Caki2 (cell line): ENCODE measurements around the gene TRIM50. TPM values are rescaled to one million over a fixed set of nuclear protein-coding genes. Genes with fewer than 3 reads are reported as not detected.
"Not testable (repeated sequence)": the region's sequence is repeated elsewhere in the genome, so short reads cannot be mapped to it uniquely, and the experiment has no call there.

ENCODE experiments used
- DNase-seq: peaks from one replicate; pipeline ENCODE4 v3.0.0-alpha.2; 2015; ENCODE audit warnings: low read depth
- in situ Hi-C: cut with HindIII; loops from 2 replicates; pipeline ENCODE4 v1.10.0; 2016; ENCODE audit warnings: low sequenced_read_pairs, low pct_unique_long_range_greater_than_20kb, mixed read lengths
- total RNA-seq: library from RNA; depleted of rRNA; stranded (reverse); fragments of >200 nt; shearing (Covaris generic); gene quantifications from 2 replicates; pipeline ENCODE4 v1.2.3, GENCODE V29; 2014; ENCODE audit warnings: low replicate concordance

TRIM50 gene
- total RNA-seq, 1 experiment from 2014 or later = not detected

- in situ Hi-C loops = no loop called here
- no peak for DNase-seq
Observed at GRCh38 chr7:73352784-73353183, 24.9 kb upstream of the TRIM50 start.

DNA sequence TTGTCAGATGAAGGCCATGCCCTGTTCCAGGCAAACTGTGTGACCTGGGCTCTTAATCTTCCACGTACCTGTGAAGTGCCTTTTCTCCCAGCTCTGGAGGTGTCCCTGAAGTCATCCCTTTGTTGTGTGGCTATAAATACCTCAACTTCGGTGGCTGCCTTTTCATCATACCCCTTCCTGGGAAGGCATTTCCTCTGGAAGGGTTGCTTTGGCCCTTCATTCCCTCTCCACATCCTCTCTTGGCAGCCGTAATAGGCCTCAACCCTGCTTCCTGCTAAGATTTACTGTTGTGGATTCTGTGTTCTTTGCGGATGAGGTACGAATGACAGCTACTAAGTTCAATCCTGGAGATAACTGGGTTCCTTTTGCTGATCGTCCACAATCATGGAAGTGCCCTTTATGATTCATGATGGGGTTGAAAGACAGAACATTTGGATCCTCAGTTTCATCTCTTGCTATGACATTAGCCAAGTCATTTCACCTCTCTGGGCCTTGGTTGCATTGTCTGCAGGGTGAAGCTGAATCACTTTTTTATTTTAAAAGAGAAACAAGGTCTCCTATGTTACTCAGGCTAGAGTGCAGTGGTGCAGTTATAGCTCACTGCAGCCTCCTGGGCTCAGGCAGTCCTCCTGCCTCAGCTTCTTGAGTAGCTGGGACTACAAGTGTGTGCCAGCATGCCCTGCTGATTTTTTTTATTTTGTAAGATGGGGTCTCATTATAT is 23.7 kb upstream of the TRIM50 start:
- in situ Hi-C loops = no loop called here

DNA sequence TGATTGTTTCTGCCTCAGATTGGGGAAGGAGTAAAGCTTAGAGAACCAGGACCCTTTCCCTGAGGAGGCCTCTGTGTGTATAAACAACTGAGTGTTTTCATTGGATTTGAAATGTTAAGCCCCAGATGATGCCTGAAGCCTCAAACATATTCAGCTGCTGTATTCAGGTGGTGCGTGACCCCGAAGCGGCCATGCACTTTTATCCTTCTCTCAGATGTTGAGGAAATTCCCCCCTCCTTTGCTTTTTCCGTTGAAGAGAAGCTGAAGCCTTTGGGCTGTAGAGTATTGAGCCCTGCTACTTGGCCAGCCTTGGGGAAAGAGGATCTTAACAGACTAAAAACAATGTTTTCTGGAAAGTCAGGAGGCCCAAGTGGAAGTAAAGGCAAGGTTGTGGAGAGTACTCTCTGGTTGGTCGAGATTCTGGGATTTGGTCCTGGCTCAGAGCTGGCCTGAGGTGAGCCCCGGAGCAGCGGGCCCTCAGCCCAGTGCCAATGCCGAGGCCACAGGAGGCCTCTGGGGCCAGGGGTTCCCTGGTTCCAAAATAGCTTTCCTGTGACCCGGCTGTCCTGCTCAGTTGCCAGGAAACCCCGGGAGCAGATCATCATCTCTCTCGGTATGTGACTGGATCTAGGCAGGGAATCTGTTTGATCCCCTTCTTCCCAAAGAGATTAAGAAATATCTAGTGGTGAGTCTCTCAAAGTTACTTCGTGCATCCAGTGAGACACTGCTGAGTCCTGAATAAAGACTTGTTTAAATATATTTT is 22.6 kb upstream of the TRIM50 start:
- no peak for DNase-seq
- in situ Hi-C loops = no loop called here

More for the DNA sequence above, 23.7 kb upstream of the TRIM50 start:
- DNase-seq = no peak

DNA sequence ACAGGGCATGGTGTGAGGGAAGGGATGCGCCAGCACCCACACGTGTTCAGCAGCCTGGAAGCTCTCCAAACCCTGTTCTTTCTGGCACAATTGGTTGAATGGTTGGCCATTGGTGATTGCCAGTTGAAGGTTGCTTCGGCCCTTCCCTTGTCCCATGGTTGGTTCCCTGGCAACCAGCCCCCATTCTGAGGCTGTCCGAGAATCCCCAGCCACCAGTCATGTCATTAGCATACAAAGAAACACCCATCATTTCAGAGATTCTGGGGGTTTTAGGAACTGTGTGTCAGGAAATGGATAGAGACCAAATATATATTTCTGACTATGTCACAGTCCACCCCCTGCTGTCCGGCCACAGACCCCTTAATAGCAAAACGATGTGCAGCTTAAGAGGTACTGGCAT is 21.9 kb upstream of the TRIM50 start:
- no peak for DNase-seq
- in situ Hi-C loops = no loop called here

DNA sequence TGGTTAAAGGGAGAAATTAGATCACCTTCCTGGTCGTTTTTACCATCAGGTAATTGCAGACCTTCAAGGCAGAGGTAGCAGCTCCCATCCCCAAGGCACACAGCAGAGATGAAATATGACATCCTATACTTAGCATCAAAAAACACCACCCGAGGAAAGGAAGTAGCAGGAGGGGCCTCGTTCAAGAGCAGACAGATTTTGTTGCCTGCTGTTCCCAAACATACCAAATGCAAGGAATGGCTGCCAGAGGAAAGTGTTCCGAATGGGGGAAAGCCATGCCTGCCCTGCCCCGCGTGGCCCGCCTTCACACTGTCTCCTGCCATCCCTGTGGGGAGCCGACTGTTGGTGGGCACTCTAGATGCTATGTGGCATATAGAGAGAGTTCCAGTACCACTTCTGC is 18.1 kb upstream of the TRIM50 start:
- in situ Hi-C loops = no loop called here
- no peak for DNase-seq

DNA sequence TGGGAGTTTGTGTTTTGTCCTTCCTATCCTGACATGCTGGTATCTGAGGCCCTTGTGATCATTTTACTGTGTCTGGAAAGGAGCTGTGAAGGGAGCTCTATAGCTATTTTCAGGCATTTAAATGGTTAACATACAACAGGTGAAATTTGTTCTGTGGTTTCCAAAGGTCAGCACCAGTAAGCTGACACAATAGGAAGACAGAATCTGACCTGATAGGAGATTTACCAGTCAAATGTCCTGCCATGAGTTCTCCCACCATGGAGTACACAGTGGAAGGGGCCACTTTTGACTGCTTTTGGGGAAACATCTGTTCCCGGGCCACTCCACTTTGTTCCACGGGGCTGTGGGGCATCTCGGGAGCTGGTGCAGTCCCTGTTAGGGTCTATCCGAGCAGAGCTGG is 17.7 kb upstream of the TRIM50 start:
- no peak for DNase-seq
- in situ Hi-C loops = no loop called here

DNA sequence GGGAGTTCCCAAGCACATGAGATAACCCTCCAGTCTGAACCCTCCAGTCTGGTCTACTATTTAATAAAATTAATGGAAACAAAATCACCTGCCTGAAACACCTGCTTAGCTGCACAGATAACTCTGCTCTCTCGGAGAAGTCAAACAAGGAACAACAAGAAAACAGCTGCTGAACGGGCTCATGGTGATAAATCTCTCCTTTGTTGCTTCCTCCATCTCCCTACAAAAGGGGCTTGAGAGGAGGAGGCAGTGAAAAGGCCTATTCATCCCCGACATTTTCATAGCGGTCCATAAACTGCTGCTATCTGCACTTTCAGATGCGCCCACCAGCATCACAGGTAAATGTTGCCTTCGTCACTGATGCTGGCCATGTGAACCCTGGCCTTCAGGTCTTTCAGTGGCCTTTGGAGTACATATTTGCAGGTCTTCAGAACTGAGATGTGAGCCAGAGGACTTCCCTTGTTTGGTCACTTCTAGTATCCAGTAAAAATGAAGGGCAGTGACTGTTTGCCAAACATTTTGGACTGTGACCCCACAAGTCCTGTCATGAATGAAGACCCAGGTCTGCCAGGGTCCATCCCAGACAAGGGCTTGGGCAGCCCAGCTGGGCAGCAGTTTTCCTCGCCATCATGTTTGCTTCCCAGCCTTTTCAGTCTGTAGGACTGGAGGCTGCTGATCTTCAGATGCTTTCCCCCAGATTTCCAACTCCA is 15.9 kb upstream of the TRIM50 start:
- DNase-seq = no peak
- in situ Hi-C loops = no loop called here

DNA sequence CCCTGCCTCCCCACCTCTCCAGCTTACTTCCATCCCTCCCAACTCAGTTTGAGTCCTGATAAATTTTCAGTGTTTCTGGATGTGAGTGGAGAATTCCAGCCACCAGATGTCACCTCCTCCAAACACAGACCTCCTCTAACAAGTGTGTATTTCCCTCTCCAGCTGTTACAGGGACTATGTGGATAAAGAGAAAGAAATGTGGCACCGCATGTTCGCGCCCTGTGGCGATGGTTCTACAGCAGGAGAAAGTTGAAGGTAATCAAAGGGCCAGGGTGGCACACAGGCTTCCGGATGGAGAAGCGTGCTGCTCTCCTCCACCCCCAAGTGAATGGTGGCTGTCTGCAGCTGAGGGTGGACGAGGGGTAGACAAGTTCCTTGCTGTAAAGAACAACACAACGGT is 14.8 kb upstream of the TRIM50 start:
- DNase-seq = peak; percentile 32
- in situ Hi-C loops = no loop called here

DNA sequence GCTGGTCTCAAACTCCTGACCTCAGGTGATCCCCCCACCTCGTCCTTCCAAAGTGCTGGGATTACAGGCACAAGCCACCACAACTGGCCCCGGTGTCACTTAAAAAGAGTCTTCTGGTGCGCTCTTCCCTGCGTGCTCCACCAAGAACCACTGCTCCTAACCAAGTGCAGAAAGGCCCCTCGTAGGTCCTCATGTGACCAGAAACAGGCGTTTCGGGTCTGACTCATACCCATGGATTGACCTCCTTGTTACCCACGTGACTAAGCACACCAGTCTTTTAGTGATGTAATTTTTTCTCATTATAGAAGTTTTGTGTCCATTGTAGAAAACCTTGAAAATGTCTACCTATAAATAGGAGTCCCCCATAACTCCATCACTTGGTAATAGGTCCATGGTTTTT is 14.0 kb upstream of the TRIM50 start:
- in situ Hi-C loops = no loop called here
- DNase-seq = peak; percentile 22

- in situ Hi-C loops = no loop called here
- DNase-seq = no peak
Observed at GRCh38 chr7:73340514-73340913, 12.6 kb upstream of the TRIM50 start.

DNA sequence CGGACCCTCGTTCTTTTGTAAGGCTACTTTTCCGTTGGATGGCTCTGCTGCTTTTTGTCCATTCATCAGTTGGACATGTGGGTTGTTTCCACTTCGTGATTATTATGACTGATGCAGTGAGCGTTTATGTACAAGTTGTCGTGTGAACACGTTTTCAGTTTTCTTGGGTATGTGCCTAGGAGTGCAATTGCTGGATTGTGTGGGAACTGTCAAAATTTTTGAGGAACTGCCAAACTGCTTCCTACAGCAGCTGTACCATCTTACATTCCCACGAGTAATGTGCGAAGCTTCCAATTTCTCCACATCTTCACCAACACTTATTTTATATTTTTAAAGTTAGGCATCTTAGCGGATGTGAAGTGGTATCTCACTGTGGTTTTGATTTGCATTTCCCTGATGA is 10.4 kb upstream of the TRIM50 start:
- DNase-seq = no peak
- in situ Hi-C loops = no loop called here

DNA sequence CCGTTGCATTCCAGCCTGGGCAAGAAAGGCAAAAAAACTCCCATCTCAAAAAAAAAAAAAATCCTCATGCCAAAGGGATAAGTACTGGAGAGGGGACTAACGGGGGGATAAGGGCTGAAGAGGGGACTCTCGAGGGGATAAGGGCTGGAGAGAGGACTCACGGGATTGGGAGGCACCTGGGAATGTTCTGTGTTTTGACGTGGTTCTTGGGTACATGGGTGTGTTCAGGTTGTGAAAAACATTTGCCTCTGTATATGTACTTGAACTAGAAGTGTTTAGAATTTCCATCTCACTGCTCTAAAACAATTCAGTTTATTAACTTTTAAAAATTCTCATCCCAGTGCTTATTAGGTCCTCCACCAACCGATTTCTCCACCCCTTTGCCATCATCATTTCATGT is 4.6 kb upstream of the TRIM50 start:
- no peak for DNase-seq
- in situ Hi-C loops = no loop called here

DNA sequence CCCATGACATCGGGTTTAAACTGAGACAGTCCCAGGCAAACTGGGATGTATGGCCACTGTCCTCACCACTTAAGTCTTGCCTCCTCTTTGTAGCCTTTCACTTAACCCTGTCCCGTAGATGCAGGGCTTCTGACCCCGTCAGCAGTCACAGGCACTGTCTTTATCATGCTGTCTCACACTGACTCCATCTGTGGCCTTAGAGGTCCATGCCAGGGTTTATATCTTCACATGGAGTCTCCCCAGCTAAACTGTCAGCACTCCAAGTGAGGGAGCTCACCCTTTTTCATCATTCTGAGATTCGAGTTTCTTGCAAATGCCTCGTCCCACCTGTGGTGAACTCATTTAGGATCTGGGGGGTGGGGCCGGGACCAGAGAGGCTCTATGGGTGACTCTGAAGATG is 2.9 kb upstream of the TRIM50 start:
- in situ Hi-C loops = no loop called here

GRCh38 chr7:73329861-73330581 is 2.1 kb upstream of the TRIM50 start:
- in situ Hi-C loops = no loop called here

More for the DNA sequence above, 2.9 kb upstream of the TRIM50 start:
- no peak for DNase-seq

DNA sequence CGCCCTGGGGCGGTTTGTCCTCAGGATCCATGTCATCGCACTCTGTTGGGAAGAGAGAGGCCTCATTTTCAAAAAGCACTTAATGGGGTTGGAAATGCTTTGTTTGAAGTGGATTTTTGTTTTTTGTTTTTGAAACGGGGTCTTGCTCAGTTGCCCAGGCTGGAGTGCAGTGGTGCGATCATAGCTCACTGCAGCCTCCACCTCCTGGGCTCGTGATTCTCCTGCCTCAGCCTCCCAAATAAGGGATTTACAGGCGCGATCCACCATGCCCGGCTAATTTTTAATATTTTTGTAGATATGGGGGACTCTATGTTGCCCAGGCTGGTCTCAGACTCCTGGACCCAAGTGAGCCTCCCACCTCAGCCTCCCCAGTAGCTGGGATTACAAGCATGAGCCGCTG is 814 bp upstream of the TRIM50 start:
- DNase-seq = no peak
- in situ Hi-C loops = no loop called here

More at GRCh38 chr7:73329861-73330581, 2.1 kb upstream of the TRIM50 start:
- no peak for DNase-seq

GRCh38 chr7:73327449-73327848 is 433 bp downstream of the TRIM50 start:
- DNase-seq, in situ Hi-C loops: not testable (repeated sequence)

DNA sequence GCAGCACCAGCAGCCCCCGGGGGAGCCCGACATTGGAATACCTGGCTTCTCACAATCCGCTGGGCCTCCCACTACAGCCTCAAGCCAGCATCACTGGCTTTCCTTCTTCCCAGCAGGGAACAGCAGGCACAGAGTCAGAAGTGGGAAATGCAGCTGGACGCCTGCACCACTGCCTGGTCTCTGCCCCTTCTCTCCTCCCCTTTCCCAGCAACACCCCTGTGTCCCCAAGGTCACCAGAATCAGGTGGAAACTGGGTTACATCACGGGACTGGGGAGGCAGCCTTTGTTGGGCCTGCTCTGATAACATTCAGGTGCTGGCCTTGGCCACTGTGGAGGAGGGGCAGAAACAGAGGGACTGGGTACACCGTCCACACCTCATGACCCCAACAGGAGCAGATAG is 2.5 kb downstream of the TRIM50 start:
- in situ Hi-C loops = not testable (repeated sequence)

GRCh38 chr7:73324081-73324845 is 3.6 kb downstream of the TRIM50 start:
- in situ Hi-C loops, DNase-seq: not testable (repeated sequence)

More for the DNA sequence above, 2.5 kb downstream of the TRIM50 start:
- DNase-seq = not testable (repeated sequence)
